HG02588 (cell line): Measurements from ENCODE around the gene TSEN34.
"Not testable (repeated sequence)": the region's sequence is repeated elsewhere in the genome, so short reads cannot be mapped to it uniquely, and the experiment has no call there.

ENCODE experiments used
- ATAC-seq: cut with Tn5 transposase; IDR thresholded peaks from one replicate; pipeline ENCODE4 v1.9.1; 2021; ENCODE audit warnings: mild to moderate bottlenecking, moderate library complexity; ENCODE audit not compliant: unreplicated experiment

TSEN34 gene

DNA sequence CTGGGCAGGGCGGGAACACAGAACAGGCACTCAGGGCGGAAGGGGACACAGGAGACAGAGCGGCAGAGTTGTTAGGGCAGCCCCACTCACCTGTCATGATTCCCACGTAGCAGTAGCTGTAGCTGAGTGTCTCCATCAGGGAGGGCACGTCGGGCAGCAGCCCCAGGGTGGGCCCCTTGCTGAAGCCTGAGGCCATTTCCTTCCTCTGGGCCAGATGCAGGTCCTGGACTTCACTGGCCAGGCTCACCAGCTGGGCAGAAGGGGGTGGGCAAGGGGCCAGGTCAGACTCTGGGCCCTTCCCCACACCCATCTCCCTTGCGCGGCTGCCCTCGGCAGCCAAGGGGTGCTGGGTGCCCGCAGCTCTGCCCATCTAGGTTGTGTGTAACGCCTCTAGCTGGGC lies 7.7 kb upstream of the TSEN34 start:
- no peak for ATAC-seq

DNA sequence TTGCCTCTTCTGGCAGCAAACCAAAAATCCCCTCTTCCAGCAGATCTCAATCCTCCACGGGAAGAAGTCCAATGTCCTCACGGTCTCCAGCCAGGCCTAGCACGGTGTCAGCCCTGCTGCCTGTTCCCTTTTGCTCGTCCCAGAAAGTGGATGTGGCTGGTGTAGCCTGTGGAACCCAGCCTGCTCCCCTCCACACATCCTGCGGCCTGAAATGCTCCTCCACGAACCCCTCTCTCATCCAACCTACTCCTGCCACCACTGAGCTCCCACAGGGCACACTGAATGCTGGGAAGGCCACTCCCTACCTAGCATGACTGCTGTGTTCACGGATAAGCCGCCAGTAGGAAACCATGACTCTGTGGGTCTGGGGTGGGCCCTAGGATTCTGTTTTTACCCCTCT lies 4.8 kb upstream of the TSEN34 start:
- ATAC-seq = no peak

DNA sequence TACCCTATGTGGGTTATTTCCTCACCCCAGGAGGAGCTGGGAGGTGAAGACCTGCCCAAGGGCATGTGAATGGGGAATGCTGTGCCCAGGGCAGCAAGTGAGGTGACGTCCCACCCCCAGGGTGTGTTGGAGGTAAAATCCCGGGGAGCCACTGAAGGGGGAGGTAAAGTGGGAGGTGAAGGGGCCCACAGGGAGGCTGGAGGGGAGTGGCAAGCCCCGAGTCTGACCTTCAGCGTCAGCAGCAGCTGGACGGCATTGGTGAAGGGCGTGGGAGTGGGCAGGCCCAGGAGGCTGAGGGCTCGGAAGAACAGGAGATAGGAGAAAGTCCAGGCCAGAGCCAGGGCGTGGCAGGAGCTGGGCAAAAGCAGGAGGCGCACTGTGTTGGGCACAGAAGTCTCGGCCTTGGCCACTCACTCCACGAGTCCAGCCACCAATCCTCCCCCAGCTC lies 4.2 kb upstream of the TSEN34 start:
- no peak for ATAC-seq

DNA sequence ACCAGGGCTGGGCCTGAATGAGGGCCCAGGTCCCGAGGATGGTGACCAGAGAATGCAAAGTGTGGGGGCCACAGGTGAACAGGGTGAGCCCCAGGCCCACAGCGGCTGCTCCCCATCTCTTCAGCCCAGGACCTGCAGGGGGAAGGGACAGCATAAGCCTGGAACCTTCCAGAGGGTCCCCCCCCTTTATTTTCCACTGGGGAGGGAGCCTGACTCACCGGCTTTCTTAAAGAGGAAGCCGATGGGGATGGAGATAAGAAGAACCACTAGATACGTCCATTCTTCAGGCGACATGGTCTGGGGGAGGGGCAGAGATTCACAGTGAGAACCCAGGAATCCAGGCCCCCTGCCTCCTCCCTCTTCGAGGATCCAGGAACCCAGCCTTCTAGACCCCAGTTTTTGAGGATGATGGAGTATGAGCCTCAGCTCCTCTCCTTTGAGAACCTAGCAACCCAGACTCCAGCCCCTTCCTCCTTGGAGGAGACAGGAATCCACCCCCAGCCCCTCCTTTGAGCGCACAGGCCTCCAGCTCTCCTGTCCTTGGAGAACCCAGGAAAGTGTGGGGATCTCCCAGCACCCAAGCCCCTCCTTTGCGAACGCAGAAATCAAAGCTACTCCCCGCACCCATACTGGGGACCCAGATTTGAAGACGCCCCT lies 2.8 kb upstream of the TSEN34 start:
- no peak for ATAC-seq

DNA sequence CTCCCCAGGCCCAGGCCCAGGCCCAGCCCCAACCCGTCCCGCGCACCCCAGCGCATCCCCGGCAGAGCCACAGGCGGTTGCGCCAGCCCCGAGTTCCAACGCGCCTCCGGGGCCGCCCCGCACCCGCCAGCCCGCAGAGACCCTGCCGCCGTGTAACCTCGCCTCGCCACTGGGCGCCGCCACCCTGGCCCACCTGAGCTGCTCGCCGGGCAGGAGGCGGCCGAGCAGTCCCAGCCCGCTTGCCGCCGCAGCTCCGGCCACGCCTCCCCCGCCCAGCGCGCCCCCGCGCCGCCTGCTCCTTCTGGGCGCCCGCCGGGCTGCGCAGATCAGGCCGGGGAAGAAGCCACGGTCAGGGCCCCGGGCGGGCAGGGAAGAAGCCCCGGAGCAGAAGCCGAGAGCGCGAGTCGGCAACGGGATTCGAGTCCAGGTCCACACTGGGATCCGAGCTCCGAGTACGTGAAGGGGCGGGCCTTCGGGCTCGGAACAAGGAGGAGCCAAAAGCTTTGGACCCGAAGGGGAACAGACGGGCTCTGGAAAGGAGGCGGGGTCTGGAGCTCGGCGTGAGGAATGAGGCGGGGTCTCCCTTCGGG lies 1.9 kb upstream of the TSEN34 start, which contains the start of gene MBOAT7:
MBOAT7 (minus strand) TSS at position 436 of the 590 bp plus-strand sequence. CDS start 1,072 bp downstream, outside the sequence.
- ATAC-seq = peak; percentile 12

DNA sequence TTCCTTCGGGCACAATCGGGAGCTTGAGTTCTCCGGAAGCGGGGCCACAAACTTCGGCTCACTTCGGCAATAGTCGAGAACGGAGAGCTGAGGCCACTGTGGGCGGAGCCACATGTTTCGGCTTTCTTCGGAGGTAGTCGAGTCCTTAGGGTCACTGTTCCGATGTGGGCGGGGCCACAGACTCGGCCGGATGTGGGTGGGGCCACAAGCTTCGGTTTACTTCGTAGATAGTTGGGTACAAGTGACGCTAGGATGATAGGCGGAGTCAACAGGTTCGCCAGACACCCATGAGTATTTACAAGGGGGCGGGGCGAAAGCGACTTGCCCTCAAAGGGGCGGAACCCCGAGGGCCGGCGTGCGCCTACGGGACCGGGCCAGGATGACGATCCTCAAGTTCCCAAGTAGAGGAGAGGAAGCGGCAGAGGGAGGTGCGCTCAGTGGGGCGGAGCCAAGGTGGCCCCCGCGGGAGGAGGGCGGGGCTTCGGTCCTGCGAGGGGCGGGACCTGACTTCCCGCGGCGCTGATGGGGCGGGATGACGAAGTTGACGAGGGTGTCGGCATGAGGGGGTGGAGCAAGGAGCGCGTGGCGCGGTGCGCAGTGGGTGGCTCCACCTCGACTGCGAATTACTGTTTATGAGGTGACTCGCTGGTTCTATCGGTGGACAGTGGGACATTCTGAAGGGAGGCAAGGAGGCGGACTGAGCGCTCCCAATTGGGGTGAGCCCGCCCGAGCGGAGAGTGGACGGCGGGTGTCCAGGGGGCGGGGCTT lies 1.2 kb upstream of the TSEN34 start:
- peak; percentile 45 for ATAC-seq

DNA sequence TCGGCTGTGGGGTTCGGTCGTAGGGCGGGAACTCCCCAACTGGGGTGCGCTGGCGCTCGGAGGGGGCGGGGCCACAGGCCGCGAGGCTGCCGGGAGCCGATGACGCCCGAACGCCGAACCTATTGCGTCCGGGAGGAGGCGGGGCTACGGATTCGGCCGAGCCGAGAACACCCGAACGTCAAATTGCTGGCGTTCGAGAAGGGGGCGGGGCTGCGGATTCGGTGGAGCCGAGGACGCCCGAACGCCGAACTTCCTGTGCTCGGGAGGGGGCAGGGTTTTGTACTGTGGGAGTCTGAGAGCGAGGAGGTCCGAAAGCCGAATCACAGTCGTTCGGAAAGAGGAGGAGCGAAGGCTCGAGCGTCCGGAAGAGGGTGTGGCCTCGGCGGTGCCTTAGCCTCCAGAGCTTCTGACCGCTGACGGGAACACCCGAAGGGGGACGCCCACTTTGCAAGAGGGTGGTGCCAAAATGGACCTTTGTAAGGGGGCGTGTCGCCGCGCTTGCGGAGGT lies 551 bp upstream of the TSEN34 start:
- ATAC-seq = peak; percentile 47

DNA sequence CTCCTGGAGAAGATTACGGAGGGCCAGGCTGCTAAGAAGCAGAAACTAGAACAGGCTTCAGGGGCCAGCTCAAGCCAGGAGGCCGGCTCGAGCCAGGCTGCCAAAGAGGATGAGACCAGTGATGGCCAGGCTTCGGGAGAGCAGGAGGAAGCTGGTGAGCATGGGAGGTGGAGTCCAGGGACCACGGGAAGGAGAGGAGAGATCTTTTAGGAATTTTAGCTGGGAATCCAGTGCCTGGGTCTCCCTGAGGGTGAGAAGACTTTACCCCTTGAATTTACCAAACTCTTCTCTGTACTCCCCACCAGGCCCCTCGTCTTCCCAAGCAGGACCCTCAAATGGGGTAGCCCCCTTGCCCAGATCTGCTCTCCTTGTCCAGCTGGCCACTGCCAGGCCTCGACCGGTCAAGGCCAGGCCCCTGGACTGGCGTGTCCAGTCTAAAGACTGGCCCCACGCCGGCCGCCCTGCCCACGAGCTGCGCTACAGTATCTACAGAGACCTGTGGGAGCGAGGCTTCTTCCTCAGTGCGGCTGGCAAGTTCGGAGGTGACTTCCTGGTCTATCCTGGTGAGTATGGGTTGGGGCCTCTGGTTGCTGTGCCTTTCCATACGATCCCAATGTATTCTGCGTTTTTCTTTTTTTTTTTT lies 824 bp downstream of the TSEN34 start:
- ATAC-seq = no peak

DNA sequence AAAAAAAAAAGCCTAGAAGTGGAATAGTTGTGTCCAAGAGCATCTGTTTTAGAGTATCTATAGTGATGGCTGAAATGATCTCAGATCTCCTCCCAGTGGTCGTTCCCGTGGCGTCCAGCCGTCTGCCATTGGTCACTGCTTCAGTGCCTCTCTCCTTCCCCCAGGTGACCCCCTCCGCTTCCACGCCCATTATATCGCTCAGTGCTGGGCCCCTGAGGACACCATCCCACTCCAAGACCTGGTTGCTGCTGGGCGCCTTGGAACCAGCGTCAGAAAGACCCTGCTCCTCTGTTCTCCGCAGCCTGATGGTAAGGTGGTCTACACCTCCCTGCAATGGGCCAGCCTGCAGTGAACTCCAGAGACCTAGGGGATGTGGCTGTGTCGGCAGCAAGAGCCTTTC lies 1.9 kb downstream of the TSEN34 start:
- no peak for ATAC-seq

DNA sequence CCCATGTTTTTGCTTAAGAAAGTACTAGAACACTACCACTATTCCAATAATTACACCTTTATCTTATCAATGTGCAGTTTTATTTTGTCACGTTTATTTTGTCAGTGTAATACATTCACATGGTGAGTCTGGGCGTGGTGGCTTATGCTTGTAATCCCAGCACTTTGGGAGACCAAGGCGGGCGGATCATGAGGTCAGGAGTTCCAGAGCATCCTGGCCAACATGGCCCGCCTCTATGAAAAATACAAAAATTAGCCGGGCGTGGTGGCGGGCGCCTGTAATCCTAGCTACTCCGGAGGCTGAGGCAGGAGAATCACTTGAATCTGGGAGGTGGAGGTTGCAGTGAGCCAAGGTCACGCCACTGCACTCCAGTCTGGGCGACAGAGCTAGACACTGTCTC lies 3.4 kb downstream of the TSEN34 start:
- not testable (repeated sequence) for ATAC-seq

DNA sequence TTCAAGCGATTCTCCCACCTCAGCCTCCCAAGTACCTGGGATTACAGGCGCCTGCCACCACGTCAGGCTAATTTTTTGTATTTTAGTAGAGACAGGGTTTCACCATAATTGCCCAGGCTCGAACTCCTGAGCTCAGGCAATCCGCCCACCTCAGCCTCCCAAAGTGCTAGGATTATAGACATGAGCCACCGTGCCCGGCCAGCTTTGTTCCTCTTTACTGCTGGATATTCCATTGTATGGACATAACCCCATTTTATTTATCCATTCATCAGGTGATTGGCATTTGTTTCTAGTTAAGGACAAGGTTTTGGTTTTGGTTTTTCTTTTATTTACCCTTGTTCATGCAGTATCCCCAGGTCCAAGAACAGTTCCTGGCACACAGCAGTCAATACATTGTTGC lies 5.4 kb downstream of the TSEN34 start:
- no peak for ATAC-seq

DNA sequence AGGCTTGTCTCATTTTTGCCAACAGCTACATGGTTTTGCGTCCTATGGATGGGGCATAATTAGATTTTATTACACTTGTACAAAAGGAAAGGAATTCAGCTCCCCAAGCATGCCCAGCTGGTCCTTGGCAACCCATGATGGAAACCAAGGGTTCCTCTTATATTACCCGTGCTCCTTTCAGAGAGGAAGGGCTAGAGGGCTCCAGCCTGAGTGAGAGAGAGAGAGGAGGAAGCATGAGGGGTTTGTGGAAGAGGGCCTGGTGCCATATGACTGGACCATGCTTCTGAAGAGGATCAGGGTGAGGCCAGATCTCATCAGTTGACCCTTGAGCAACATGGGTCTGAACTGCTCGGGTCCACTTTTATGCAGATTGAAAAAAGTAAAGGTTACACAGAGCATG lies 6.0 kb downstream of the TSEN34 start:
- no peak for ATAC-seq

DNA sequence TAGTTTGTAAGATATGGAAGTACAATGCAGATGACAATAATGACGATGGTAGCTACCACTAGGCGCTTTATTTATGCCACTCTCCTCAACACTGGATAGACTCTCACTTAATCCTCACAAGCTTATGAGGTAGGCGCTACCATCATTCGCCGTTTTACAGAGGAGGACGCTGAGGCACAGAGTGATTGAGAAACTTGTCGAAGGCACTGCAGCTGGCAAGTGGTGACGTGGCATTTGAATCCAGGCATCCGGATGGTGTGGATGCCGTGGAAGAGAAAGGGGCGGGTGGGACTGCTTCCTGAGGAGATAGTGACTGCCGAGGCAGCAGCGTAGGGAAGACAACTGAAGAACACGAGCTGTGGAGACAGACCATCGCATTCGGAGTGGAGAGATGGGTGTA lies 8.3 kb downstream of the TSEN34 start:
- no peak for ATAC-seq

DNA sequence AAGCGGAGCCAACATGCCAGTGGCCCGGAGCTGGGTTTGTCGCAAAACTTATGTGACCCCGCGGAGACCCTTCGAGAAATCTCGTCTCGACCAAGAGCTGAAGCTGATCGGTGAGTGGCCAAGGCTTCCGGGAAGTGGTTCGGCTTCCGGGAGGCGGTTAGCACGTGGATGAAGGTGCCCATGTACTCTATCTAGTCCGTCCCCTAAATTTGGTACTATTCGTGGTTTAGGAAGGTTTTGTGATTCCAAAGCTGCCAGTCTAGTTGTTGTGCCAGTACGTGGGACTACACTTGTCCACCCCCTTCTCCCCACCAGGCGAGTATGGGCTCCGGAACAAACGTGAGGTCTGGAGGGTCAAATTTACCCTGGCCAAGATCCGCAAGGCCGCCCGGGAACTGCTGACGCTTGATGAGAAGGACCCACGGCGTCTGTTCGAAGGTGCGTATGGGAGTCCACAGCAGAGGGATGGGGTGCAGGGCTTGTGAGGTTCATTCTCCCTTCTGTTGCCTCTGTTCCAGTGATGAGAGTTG lies 10.1 kb downstream of the TSEN34 start:
- ATAC-seq = no peak

DNA sequence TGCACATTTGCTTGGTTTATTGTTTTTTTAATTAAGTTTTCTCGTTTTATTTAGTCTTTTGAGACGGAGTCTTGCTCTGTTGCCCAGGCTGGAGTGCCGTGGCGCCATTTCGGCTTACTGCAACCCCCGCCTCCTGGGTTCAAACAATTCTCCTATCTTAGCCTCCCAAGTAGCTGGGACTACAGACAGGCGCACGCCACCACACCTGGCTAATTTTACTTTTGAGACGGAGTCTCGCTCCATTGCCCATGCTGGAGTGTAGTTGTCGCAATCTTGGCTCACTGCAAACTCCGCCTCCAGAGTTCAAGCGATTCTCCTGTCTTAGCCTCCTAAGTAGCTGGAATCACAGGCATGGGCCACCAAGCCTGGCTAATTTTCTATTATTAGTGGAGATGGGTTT lies 10.9 kb downstream of the TSEN34 start:
- ATAC-seq = no peak

DNA sequence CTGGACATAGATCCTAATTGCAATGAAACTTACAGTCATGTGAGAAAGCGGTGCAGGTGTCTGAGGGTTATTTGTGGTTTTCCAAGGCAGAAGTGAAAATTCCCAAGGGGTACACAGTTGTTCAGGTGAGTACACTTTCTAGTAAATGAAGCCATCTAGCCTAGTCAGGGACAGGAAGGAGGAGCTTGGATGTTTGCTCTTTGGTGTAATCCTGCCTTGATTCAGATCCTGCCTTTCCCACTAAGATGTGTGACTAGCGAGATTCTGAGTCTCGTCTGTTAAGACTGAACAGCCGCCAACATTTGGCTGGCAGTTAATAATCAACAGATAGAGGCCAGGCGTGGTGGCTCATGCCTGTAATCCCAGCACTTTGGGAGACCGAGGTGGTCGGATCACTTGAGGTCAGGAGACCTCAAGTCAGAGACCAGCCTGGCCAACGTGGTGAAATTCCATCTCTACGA lies 12.1 kb downstream of the TSEN34 start:
- no peak for ATAC-seq

DNA sequence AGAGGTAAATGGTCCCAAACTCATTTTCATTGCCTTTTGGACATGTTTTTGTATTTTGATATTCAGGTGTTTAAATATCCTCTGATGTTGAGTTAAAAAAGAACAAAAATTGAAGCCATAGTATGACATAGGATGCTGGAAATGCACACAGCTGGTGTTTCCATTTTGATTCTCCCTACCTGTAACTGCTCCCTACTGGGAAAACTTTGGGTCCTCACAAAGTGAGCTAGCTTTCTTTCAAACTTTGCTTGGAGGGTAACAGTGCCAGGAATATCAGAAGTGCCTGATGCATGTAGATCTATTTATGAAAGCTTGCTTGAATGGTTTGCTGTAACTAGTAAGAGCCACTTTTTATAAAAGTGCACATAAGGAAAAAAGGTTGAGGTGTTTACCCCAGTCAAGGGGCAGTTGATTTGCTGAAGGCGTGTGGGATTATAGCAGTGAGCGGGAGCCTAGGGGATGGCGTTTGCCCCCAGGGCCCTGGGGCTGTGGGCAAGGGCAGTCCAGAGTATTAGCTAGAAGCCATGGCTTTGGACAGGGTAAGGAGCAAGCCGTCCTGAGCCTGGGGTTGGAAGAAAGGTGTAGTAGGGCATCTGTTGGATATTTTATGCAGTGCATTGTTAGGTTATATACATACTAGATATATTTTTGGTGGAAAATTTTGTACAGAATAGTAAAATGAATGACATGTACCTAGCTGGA lies 13.8 kb downstream of the TSEN34 start:
- no peak for ATAC-seq

DNA sequence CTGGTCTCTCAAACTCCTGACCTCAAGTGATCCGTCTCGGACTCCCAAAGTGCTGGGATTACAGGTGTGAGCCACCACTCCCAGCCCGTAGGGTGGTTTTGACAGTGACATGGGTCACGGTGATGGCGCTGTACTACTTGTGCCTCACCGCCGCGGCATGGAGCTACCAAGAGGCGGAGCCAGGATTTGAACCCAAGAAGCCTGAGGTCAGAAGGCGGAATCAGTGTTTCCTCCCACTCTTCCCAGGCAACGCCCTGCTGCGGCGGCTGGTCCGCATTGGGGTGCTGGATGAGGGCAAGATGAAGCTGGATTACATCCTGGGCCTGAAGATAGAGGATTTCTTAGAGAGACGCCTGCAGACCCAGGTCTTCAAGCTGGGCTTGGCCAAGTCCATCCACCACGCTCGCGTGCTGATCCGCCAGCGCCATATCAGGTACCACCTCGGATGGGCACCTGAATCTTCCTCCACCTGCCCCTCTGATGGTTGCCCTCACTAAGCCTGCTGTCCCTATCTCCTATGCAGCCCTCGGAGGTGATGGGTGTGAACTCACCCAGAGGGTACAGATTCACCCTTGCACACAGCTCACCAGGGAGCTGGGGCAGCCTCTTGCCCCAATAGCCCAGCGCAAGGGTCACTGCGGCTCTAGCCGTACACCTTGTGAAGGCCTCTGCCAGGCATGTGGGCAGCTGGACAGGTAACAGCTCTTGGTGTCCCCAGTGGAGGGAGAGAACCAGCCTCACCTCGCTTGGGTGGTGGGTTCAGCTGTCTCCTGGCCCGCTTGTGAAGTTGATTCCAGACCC lies 15.1 kb downstream of the TSEN34 start:
- no peak for ATAC-seq

DNA sequence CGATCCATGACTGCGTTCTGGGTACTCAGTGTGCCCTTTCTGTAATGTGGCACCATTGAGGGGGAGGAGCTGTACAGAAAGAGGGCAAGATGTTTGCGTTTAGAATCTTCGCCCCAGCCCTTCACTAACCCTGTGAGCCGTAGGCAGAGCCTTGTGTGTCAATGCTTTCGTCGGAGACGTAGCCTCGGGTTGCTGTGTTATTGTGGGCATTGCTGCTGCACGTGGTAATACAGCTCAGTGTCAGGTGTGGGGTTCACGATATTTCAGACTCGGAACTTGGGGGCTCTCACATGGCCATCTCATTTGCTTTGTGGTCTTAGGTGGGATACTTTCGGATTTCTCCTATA lies 15.7 kb downstream of the TSEN34 start:
- ATAC-seq = no peak

DNA sequence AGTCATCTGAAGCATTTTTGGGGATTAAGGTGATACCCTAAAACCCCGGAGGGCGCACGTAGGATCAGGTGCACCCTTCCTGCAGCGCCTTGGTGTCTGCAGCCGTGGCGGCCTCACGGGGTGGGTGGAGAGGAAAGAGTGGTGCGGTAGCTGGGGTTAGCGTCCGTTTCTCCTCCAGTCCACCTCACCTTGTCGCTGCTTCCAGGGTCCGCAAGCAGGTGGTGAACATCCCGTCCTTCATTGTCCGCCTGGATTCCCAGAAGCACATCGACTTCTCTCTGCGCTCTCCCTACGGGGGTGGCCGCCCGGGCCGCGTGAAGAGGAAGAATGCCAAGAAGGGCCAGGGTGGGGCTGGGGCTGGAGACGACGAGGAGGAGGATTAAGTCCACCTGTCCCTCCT lies 16.1 kb downstream of the TSEN34 start:
- not testable (repeated sequence) for ATAC-seq
